ENCODE data around the gene CPED1.

CPED1 gene

GRCh38 chr7:120995654-120996053 is 7.1 kb downstream of the CPED1 start:
- no peak for TF ChIP-seq CTCF (IDR thresholded peaks at IDR 0.05; ENCODE audit: low read depth, low read length)
- no peak for DNase-seq (ENCODE audit: low read depth in 2 of 2)

GRCh38 chr7:120996333-120996987 is 7.9 kb downstream of the CPED1 start:
- no peak for TF ChIP-seq CTCF (IDR thresholded peaks at IDR 0.05; ENCODE audit: low read depth, low read length)
- DNase-seq (ENCODE audit: low read depth in 2 of 2), result peak; percentile 93 to 94
- no peak overlapping the region for H3K4me3 ChIP-seq (replicated peaks in 1 of 2; ENCODE audit: low read depth in 2 of 2, low read length in 2 of 2)

More at GRCh38 chr7:120995654-120996053, 7.1 kb downstream of the CPED1 start:
- no peak overlapping the region for H3K4me3 ChIP-seq (replicated peaks in 1 of 2; ENCODE audit: low read depth in 2 of 2, low read length in 2 of 2)

- H3K4me3 ChIP-seq (replicated peaks in 1 of 2; ENCODE audit: low read depth in 2 of 2, low read length in 2 of 2), result no peak overlapping the region
- TF ChIP-seq CTCF (IDR thresholded peaks at IDR 0.05; ENCODE audit: low read depth, low read length), result no peak
- DNase-seq (ENCODE audit: low read depth in 2 of 2), result no peak
Measured at GRCh38 chr7:120996988-120997345, 8.5 kb downstream of the CPED1 start.

- no peak for TF ChIP-seq CTCF (IDR thresholded peaks at IDR 0.05; ENCODE audit: low read depth, low read length)
- no peak overlapping the region for H3K4me3 ChIP-seq (replicated peaks in 1 of 2; ENCODE audit: low read depth in 2 of 2, low read length in 2 of 2)
- DNase-seq (ENCODE audit: low read depth in 2 of 2), result no peak
Measured at GRCh38 chr7:120997882-120998474, 9.5 kb downstream of the CPED1 start.

GRCh38 chr7:120998520-120998919 is 10.0 kb downstream of the CPED1 start:
- no peak for DNase-seq (ENCODE audit: low read depth in 2 of 2)
- TF ChIP-seq CTCF (IDR thresholded peaks at IDR 0.05; ENCODE audit: low read depth, low read length), result no peak
- no peak overlapping the region for H3K4me3 ChIP-seq (replicated peaks in 1 of 2; ENCODE audit: low read depth in 2 of 2, low read length in 2 of 2)

GRCh38 chr7:120998996-120999565 is 10.6 kb downstream of the CPED1 start:
- no peak overlapping the region for H3K4me3 ChIP-seq (replicated peaks in 1 of 2; ENCODE audit: low read depth in 2 of 2, low read length in 2 of 2)
- DNase-seq (ENCODE audit: low read depth in 2 of 2), result no peak
- no peak for TF ChIP-seq CTCF (IDR thresholded peaks at IDR 0.05; ENCODE audit: low read depth, low read length)
